IPS-NIHi7 (cell line): ENCODE data around the gene ITIH5.

Source experiments
- DNase-seq: peaks from one replicate; pipeline ENCODE4 v3.0.0; 2012; ENCODE audit warnings: mixed read lengths; ENCODE audit errors: extremely low spot score

Gene ITIH5

GRCh38 chr10:7583626-7584025, 83.1 kb downstream of the ITIH5 start:
- DNase-seq = no peak

GRCh38 chr10:7580520-7580919, 86.2 kb downstream of the ITIH5 start:
- DNase-seq = peak; percentile 41

DNA sequence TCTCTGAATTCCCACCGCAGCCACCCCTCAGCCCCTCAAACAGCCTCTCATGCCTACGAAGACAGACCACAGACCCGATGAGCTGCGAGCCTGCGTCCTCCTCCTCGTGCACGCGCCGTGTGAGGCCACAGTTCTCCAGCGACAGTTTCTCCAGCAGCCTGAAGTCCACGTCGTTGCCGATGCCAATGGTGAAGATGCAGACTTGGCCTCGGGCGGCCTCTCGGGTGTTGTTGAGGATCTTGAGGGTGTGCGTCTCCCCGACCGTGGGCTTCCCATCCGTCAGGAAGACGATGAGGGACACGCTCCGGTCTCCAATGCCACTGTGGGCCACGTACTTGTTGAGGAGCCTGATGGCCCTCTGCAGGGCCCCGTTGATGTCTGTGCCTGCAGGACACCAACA, 87.1 kb downstream of the ITIH5 start:
- DNase-seq = no peak

GRCh38 chr10:7577579-7577978, 89.2 kb downstream of the ITIH5 start:
- DNase-seq = no peak

GRCh38 chr10:7577176-7577575, 89.6 kb downstream of the ITIH5 start:
- no peak for DNase-seq

GRCh38 chr10:7576340-7576739, 90.4 kb downstream of the ITIH5 start:
- DNase-seq = no peak

GRCh38 chr10:7572391-7572790, 94.4 kb downstream of the ITIH5 start:
- no peak for DNase-seq

GRCh38 chr10:7571981-7572380, 94.8 kb downstream of the ITIH5 start:
- DNase-seq = no peak

DNA sequence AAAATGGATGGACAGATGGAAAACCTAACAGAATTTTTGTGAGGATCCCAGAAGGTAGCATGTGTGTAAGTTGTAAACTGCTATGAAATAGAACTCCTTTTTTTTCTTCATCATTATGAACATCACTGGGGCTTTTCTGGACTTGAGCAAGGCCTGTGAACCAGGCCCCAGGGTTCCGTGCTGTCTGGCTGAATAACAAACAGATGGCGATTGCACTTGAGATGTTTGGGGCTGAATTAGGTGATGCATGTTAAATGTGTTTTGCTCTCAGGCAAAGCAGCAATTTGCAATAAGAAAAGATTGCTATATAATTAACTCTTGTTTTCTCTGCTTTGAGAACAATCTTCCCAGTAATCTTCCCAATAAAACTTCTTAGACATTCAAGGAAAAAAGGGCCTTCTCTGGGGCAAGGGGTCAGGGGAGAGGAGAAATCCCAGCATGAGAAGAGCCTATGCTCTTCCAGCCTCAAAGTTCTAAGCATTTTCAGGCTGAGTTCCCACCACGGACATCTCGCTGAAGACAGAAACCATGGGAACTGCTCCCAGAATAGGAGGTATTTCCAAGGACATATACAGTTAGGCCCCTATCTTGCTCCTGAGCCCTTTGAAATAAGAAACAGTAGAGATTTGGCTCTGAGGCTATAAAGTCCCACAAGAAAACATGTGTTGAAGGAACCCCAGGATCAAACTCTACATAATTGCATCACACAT, 98.7 kb downstream of the ITIH5 start:
- DNase-seq = no peak

- no peak for DNase-seq
Measured at GRCh38 chr10:7566891-7567290, 99.9 kb downstream of the ITIH5 start.

DNA sequence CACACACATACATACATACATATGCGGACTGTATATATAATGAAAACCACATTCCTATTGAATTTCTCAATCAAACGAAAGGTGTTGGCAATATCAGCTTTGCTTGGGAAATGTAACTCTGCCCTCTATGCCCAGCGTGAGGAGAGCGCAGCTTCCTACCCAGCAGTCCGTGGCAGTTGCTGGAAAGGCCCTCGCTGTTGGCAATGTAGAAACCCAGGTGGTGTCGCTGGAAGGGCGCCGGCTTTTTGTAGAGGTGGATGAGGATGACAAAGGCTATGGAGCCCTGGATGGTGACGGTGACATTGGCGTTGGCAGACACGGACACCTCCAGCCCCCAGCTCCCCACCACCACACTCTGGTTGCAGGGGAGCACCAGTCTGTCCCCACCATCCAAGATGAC, 100.9 kb downstream of the ITIH5 start:
- DNase-seq = no peak

DNA sequence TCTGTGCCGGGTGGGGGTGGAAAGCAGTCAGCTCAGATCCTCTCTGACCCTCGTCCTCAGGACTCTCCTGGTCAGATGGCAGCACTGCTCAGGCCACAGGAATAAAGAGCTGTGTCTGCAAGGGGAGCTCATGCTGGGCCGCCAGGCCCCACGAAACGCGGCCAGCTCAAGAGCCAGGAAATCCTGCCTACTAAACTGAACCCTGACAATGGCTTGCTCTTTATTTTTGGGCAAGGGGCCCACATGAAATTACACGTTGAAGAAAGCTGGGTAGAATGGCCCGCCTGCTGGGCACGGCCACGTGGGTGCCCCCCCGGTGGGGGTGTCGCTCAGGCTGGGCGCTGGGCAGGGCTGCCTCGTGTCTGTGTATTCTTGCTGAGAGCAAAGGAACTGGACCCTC, 103.0 kb downstream of the ITIH5 start:
- DNase-seq = no peak

DNA sequence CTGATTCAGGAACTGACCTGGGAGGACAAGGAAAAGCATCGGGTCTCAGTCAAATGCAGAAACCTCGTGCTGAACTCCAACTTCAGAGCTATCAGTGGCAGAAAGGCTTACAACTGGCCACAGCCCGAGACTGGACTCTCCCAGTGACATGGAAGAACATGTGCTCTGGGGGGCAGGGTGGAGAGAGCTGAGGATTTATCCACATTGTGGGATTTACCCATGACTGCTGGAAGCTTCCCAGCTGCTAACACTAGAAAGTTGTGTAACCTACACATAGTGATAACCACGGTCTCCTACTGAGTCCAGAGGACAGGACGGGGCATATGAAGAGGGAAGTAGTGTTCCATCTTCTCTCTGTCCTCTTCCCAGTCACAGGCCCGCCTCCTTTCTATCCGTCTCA, 103.4 kb downstream of the ITIH5 start:
- no peak for DNase-seq

GRCh38 chr10:7561985-7562384, 104.8 kb downstream of the ITIH5 start:
- DNase-seq = no peak

DNA sequence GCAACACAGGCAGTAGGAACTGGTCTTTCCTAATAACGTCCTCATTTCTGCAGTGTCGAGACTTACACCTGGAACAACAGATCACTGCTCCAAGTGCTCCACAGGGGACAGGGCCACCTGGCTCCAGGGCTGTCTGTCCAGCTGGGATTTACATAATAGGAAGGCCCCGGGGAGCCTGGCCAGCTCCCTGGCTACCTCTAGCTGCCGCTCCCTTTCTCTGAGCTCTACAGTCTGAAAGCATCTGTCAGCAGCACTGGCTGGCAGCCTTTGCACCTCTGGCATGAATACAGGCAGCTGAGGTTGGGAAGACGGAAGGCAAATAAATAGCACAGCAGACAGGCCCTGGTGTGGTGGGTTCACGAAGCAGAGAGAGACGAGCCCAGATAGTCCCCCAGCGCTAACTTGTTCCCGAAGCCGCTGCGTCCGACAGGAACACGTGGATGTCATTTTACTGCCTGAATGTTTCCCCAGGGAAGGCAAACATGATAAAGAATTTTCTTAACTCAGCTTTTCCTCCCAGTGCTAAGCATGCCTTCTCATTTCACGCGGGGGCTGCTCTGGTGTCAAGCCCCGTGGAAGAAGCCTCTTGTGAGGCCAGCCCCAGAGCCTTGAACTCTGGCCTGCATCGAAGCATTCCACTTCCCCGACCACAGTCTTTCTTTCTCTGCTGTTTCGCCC, 105.4 kb downstream of the ITIH5 start:
- peak; percentile 35 for DNase-seq

- no peak for DNase-seq
Measured at GRCh38 chr10:7560519-7560918, 106.2 kb downstream of the ITIH5 start.

GRCh38 chr10:7559386-7559785, 107.4 kb downstream of the ITIH5 start:
- DNase-seq = no peak

- no peak for DNase-seq
Measured at GRCh38 chr10:7558036-7558435, 108.7 kb downstream of the ITIH5 start.

GRCh38 chr10:7553531-7553930, 113.2 kb downstream of the ITIH5 start:
- no peak for DNase-seq

DNA sequence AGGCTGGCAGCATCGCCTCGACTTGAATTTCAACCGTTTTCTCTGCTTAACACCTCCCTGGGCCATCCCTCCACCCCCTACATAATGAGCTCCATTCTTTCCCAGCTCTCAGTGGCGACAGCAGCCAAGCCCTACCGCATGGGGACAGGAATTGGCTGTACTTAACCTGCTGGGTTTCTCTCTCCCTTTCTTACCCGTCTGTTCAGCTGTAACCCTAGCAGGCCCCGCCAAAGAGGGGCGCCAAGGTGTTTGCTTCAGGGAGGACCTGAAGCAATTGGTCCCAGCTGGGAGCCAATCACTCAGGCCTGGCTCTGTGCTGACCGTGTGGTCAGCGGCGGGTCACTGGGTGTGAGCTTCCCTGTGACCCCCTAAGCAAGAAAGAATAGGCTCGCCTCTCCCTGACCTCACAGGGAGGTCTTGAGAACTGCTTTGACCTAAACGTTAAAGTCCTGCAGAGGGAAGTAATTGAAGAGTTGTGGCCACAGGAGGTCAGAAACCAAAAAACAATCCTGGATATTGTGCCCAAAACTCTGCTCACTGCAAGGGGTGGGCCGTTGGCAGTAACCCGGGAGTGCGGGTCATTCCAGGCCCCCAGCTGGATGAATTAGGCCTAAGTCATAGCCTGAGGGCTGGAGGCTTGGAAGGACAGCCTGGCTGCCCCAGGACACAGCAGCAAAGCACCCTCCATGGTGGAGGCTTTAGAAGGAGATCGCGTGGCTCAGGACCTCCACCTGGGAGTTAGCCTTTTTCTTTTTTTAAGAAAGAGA, 114.6 kb downstream of the ITIH5 start:
- peak; percentile 73 for DNase-seq

GRCh38 chr10:7551289-7551688, 115.5 kb downstream of the ITIH5 start:
- DNase-seq = no peak

DNA sequence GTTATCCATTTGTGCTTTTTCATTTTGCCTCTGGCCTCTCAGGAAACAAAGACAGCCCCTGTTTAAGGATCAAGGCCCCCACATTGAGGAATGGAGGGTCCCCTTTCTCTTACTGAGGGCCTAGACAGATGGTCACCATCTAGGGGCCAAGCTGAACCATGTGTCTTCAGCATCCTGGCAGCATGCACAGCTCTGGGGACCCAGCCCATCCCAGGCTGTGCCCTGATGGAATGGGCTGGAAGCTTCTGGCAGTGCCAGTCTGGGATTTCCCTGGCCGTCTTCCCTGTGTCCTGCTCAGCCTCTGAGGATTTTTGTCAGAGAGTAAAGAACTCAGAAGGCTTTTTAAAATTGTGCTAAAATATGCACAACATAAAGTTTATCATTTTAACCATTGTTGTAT, 116.8 kb downstream of the ITIH5 start:
- DNase-seq = no peak

DNA sequence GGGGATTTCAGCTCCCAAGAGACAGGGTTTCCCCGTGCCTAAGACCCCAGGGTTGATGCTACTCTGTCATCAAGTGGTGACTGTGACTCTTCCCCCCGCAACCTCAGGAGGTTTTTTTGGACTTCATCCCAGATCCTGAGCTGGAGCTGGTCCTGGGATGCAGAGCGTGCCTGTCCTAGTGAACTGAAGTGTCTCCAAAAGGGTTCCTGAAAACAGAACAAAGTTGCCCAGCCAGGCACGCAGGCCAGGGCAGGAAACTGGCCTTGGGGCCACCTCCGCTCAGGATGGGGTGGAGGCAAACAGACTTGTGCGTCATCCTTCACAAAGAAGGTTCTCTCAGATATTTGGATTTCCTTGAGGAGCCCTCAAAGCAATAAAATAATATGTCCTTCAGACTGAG, 118.9 kb downstream of the ITIH5 start:
- no peak for DNase-seq
